Thyroid gland (tissue), 4 donors: ENCODE measurements around the gene PLSCR2.

Experiments used
- CTCF ChIP-seq, 6 experiments: fragments of 200-600 bp in 3 of 6; fragments of 450-650 bp in 3 of 6; sonication (generic) in 3 of 6; IDR thresholded peaks; one replicate each; pipeline ENCODE4 v1.5.1; 2016 to 2019; ENCODE audit warnings: antibody characterized with exemption in 6 of 6, mild to moderate bottlenecking in 2 of 6, inconsistent platforms in 1 of 6, moderate library complexity in 1 of 6
- POLR2A ChIP-seq, 2 donors: fragments of 450-650 bp; IDR thresholded peaks; one replicate each; pipeline ENCODE4 v1.6.1; 2017; ENCODE audit warnings: antibody characterized with exemption in 2 of 2, mild to moderate bottlenecking in 2 of 2, moderate library complexity in 1 of 2

- TF ChIP-seq CTCF (IDR thresholded peaks at IDR 0.05) (no peak), POLR2A (IDR thresholded peaks at IDR 0.05) (no peak)
Measured at GRCh38 chr3:146425341-146425740, 44.0 kb downstream of the PLSCR2 start.
